HG02798 (cell line): ENCODE measurements around the gene CST4.
"Not testable (repeated sequence)": the region's sequence is repeated elsewhere in the genome, so short reads cannot be mapped to it uniquely, and the experiment has no call there.

Experiments
- ATAC-seq: cut with Tn5 transposase; IDR thresholded peaks from one replicate; pipeline ENCODE4 v1.9.1; 2021; ENCODE audit warnings: mild to moderate bottlenecking; ENCODE audit not compliant: unreplicated experiment, poor library complexity

CST4 gene

GRCh38 chr20:23690581-23690980 is 1.7 kb upstream of the CST4 start:
- ATAC-seq = no peak

GRCh38 chr20:23689399-23689690 is 507 bp upstream of the CST4 start:
- ATAC-seq = no peak

GRCh38 chr20:23687986-23688385 is 852 bp downstream of the CST4 start:
- no peak for ATAC-seq

- no peak for ATAC-seq
Measured at GRCh38 chr20:23686046-23686750, 2.6 kb downstream of the CST4 start.

- not testable (repeated sequence) for ATAC-seq
Measured at GRCh38 chr20:23685529-23685896, 3.3 kb downstream of the CST4 start.

GRCh38 chr20:23684261-23684660 is 4.6 kb downstream of the CST4 start:
- ATAC-seq = no peak

- no peak for ATAC-seq
Measured at GRCh38 chr20:23683807-23684206, 5.0 kb downstream of the CST4 start.

- no peak for ATAC-seq
Measured at GRCh38 chr20:23683281-23683680, 5.6 kb downstream of the CST4 start.

GRCh38 chr20:23680146-23680545 is 8.7 kb downstream of the CST4 start:
- ATAC-seq = no peak

GRCh38 chr20:23679133-23680092 is 9.4 kb downstream of the CST4 start:
- no peak for ATAC-seq

GRCh38 chr20:23673209-23673608 is 15.6 kb downstream of the CST4 start:
- ATAC-seq = no peak

GRCh38 chr20:23672158-23672557 is 16.7 kb downstream of the CST4 start:
- no peak for ATAC-seq

- ATAC-seq = no peak
Measured at GRCh38 chr20:23671479-23671878, 17.4 kb downstream of the CST4 start.

GRCh38 chr20:23670361-23670760 is 18.5 kb downstream of the CST4 start:
- ATAC-seq = no peak

GRCh38 chr20:23669866-23670265 is 19.0 kb downstream of the CST4 start:
- no peak for ATAC-seq

- ATAC-seq = no peak
Measured at GRCh38 chr20:23669327-23669726, 19.5 kb downstream of the CST4 start.

- peak; percentile 67 for ATAC-seq
Measured at GRCh38 chr20:23668477-23668951, 20.3 kb downstream of the CST4 start.

GRCh38 chr20:23667666-23668065 is 21.2 kb downstream of the CST4 start:
- no peak for ATAC-seq

GRCh38 chr20:23666698-23667097 is 22.1 kb downstream of the CST4 start:
- ATAC-seq = no peak

GRCh38 chr20:23666189-23666588 is 22.6 kb downstream of the CST4 start:
- no peak for ATAC-seq

GRCh38 chr20:23664954-23665353 is 23.9 kb downstream of the CST4 start:
- no peak for ATAC-seq

- ATAC-seq = not testable (repeated sequence)
Measured at GRCh38 chr20:23664046-23664445, 24.8 kb downstream of the CST4 start.
